Activated CD4-positive, alpha-beta memory T cell treated with anti-CD3 and anti-CD28 coated beads for 36 hours (primary cell): ENCODE data around the gene PRTN3. TPM values are rescaled to one million over a fixed set of nuclear protein-coding genes. Genes with fewer than 3 reads are reported as not detected.
A peak's percentile ranks its signal among the peaks of the same experiment; 100 is the strongest.

Experiments used
- CTCF ChIA-PET: fragments of 350-600 bp; sonication (Branson Sonifier 250); formaldehyde crosslinking; loops from one replicate; lab custom pipeline; 2021; ENCODE audit warnings: antibody characterized with exemption, inconsistent platforms; lab: Charles Lee
- POLR2A ChIA-PET: fragments of 350-600 bp; sonication (Branson Sonifier 250); formaldehyde crosslinking; loops from one replicate; lab custom pipeline; 2021; ENCODE audit warnings: antibody characterized with exemption; lab: Charles Lee
- DNase-seq: peaks from one replicate; pipeline ENCODE4 v3.0.0-alpha.2; 2020
- H3K27ac Mint-ChIP-seq: one replicate; pipeline ENCODE4 v1.8.0; 2021; ENCODE audit warnings: mixed read lengths
- H3K27me3 Mint-ChIP-seq: one replicate; pipeline ENCODE4 v1.8.0; 2021; ENCODE audit warnings: mixed read lengths
- H3K36me3 Mint-ChIP-seq: one replicate; pipeline ENCODE4 v1.8.0; 2021; ENCODE audit warnings: mixed read lengths
- H3K4me1 Mint-ChIP-seq: one replicate; pipeline ENCODE4 v1.8.0; 2021; ENCODE audit warnings: low read depth, mixed read lengths
- H3K4me3 Mint-ChIP-seq: one replicate; pipeline ENCODE4 v1.8.0; 2021; ENCODE audit warnings: mild to moderate bottlenecking, mixed read lengths
- H3K9me3 Mint-ChIP-seq: one replicate; pipeline ENCODE4 v1.8.0; 2021; ENCODE audit warnings: mixed read lengths
- intact Hi-C: fragments of 100-400 bp; cut with micrococcal nuclease; formaldehyde crosslinking; loops from one replicate; pipeline ENCODE4 v1.15.1; 2023
- total RNA-seq, 2 experiments: library from RNA; stranded (reverse); gene quantifications; one replicate each; pipeline ENCODE4 v1.2.3, GENCODE V29; 2021

Gene PRTN3
- total RNA-seq, result not detected

DNA sequence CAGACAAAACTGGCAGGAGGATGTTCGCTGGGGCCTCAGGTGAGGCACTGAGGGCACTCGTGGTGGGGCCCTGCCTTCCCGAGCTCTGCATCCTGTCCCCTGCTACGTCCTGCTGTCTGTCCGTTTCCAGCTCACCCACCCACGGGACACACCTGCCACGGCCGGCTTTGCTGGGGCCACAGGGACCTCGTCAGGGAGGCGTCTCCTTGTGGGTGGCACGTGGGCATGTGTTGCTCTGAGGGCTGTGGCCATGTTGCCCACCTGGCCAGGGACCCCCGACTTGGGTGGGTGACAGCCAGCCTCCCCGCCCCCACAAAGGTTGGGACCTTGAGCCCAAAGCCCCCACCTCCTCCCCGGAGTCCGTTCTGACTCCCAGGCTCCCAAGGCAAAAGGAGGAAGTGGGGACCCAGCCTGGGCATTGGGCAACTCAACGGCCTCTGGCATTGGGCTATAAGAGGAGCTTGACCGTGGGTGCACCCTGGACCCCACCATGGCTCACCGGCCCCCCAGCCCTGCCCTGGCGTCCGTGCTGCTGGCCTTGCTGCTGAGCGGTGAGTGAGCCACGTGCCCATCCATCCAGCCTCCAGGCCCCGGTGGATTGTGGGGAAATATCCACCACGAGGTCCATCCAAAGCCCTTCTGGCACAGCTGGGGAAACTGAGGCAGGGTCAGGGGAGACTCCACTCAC, at the start of gene PRTN3:
Gene PRTN3 (plus strand): TSS at position 481 of the 688 bp plus-strand sequence. CDS start 10 bp downstream, at position 491.
- POLR2A ChIA-PET, result no interaction called here
- peaks cover 22% of the 10 kb centered on the region for H3K27me3 Mint-ChIP-seq

DNA sequence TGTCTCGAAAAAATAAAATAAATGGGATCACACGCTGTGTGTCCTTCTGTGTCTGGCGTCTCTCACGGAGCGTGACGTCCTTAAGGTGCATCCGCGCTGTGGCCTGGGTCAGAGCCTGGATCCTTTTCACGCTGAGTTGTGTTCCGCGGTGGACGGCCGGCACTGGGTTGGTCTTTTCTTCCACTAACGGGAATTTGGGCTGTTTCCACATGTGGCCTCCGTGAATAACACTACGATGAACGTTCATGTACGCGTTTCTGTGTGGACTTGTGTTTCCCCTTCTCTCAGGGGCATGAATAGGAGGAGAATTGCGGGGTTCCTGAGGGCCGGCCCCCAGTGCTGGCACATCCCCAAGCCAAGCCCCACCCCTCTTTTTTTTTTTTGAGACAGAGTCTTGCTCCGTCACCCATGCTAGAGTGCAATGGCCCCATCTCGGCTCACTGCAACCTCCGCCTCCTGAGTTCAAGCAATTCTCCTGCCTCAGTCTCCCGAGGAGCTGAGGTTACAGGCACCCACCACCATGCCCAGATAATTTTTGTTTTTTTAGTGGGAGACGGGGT, 49.7 kb upstream of the PRTN3 start:
- Mint-ChIP-seq H3K9me3 (no peaks in the 10 kb centered on the region), H3K4me3 (no peak overlapping the region), H3K36me3 (no peaks in the 10 kb centered on the region), H3K4me1 (no peaks in the 10 kb centered on the region), H3K27ac (no peak overlapping the region), H3K27me3 (no peaks in the 10 kb centered on the region)
- DNase-seq, result no peak
- intact Hi-C loops, result no loop called here
- ChIA-PET CTCF (interaction anchor here (1.7 kb wide), 1 partner anchor 22 kb away, joined by 4 read pairs; no protein-coding TSS in a partner anchor), POLR2A (no interaction called here)

More for the DNA sequence above, at the start of gene PRTN3:
- H3K27ac Mint-ChIP-seq, result peak within 1 kb of the TSS; percentile 2
- H3K4me1 Mint-ChIP-seq, result peaks cover 6% of the 10 kb centered on the region
- H3K4me3 Mint-ChIP-seq, result no peak within 1 kb of the TSS
- DNase-seq, result no peak
- CTCF ChIA-PET, result no interaction called here
- peaks cover 3% of the 10 kb centered on the region for H3K9me3 Mint-ChIP-seq
- intact Hi-C loops, result no loop called here
- no peaks in the 10 kb centered on the region for H3K36me3 Mint-ChIP-seq

- Mint-ChIP-seq H3K27ac (no peak overlapping the region), H3K4me1 (no peaks in the 10 kb centered on the region), H3K36me3 (no peaks in the 10 kb centered on the region), H3K9me3 (no peaks in the 10 kb centered on the region), H3K27me3 (no peaks in the 10 kb centered on the region), H3K4me3 (no peak overlapping the region)
- intact Hi-C loops, result no loop called here
- ChIA-PET CTCF (interaction anchor here (1.7 kb wide), 1 partner anchor 22 kb away, joined by 4 read pairs; no protein-coding TSS in a partner anchor), POLR2A (no interaction called here)
- DNase-seq, result no peak
These were observed 49.1 kb upstream of the PRTN3 start for GRCh38 chr19:791567-792305.

- DNase-seq, result no peak
- no peaks in the 10 kb centered on the region for H3K9me3 Mint-ChIP-seq
- H3K36me3 Mint-ChIP-seq, result no peaks in the 10 kb centered on the region
- H3K27ac Mint-ChIP-seq, result no peak overlapping the region
- no peaks in the 10 kb centered on the region for H3K4me1 Mint-ChIP-seq
- H3K4me3 Mint-ChIP-seq, result no peak overlapping the region
- ChIA-PET CTCF (no interaction called here), POLR2A (no interaction called here)
- intact Hi-C loops, result no loop called here
- H3K27me3 Mint-ChIP-seq, result no peaks in the 10 kb centered on the region
These were observed 48.4 kb upstream of the PRTN3 start for GRCh38 chr19:792306-792885.

GRCh38 chr19:793806-794205, 47.0 kb upstream of the PRTN3 start:
- ChIA-PET CTCF (no interaction called here), POLR2A (no interaction called here)
- no peak overlapping the region for H3K4me3 Mint-ChIP-seq
- H3K27ac Mint-ChIP-seq, result no peak overlapping the region
- peaks cover 5% of the 10 kb centered on the region for H3K36me3 Mint-ChIP-seq
- DNase-seq, result no peak
- no peaks in the 10 kb centered on the region for H3K9me3 Mint-ChIP-seq
- intact Hi-C loops, result no loop called here
- H3K27me3 Mint-ChIP-seq, result no peaks in the 10 kb centered on the region
- no peaks in the 10 kb centered on the region for H3K4me1 Mint-ChIP-seq

DNA sequence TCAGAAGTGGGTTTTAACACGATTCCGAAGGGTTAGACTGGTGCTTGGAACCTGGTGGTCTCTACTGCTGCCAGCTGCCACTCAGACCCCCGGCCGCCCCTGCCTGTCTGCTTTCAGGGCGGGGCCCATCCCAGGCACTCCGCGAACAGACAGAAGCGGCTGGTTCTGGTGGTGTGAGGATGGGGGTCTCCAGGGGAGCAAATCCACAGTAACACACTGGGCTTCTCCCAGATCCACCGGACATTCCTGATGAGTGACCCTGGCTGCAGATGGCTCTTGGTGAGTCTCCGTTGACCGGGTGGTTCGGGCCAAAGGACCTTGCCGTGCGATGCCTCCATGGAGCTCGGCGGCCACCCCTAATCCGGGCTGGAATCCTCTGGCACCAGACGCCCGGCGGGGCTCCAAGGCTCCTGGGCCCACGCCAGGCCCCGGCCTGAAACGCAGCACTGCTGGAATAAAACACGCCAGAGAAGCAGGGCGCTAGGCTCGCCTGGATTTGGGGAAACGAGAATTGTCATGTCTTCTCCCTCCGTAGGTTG, 45.7 kb upstream of the PRTN3 start:
- peaks cover 18% of the 10 kb centered on the region for H3K36me3 Mint-ChIP-seq
- H3K4me1 Mint-ChIP-seq, result peaks cover 6% of the 10 kb centered on the region
- CTCF ChIA-PET, result no interaction called here
- POLR2A ChIA-PET, result no interaction called here
- intact Hi-C loops, result loop anchor here (5.0 kb wide), 1 partner anchor 112 kb away; no protein-coding TSS in a partner anchor
- H3K9me3 Mint-ChIP-seq, result no peaks in the 10 kb centered on the region
- no peak for DNase-seq
- no peaks in the 10 kb centered on the region for H3K27me3 Mint-ChIP-seq
- no peak overlapping the region for H3K4me3 Mint-ChIP-seq
- no peak overlapping the region for H3K27ac Mint-ChIP-seq

DNA sequence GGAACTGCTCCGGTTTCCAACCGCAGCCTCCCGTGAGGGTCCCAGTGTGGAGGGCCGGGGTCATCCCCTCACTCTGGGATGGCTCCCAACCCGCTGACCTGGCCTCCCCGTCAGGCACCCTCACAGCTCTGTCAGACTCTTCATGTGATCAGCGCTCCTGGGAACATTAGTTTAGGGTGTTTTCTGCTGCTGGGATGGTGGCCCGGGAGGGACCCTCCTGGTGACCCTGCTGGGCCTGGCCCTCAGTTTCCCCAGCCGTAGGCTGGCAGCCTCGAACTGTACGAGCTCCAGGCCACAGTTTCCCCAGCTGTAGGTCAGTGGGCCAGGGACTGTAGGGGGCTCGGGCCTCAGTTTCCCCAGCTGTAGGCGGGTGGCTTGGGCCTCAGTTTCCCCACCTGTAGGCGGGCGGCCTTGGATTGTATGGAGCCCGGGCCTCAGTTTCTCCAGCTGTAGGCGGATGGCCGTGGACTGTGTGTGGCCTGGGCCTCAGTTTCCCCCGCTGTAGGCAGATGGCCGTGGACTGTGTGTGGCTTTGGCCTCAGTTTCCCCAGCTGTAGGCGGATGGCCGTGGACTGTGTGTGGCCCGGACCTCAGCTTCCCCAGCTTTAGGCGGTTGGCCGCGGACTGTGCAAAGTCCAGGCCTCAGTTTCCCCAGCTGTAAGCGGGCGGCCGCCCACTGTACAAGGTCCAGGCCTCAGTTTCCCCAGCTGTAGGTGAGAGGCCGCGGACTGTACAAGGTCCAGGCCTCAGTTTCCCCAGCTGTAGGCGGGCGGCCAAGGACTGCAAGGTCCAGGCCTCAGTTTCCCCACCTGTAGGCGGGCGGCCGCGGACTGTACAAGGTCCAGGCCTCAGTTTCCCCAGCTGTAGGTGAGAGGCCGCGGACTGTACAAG, 44.9 kb upstream of the PRTN3 start:
- peaks cover 24% of the 10 kb centered on the region for H3K36me3 Mint-ChIP-seq
- H3K4me1 Mint-ChIP-seq, result peaks cover 12% of the 10 kb centered on the region
- no peaks in the 10 kb centered on the region for H3K9me3 Mint-ChIP-seq
- no peak overlapping the region for H3K27ac Mint-ChIP-seq
- POLR2A ChIA-PET, result interaction anchor here (1.1 to 1.6 kb wide), 2 partner anchors 133 to 136 kb away, joined by 5 to 6 read pairs; partner anchors contain the start of gene RNF126
- no peaks in the 10 kb centered on the region for H3K27me3 Mint-ChIP-seq
- DNase-seq, result no peak
- CTCF ChIA-PET, result interaction anchor here (1.4 kb wide), 1 partner anchor 484 kb away, joined by 3 read pairs; no protein-coding TSS in a partner anchor
- intact Hi-C loops, result loop anchor here (2.0 to 5.0 kb wide), 5 partner anchors 67 to 453 kb away; partner anchors contain the start of genes MIDN and POLRMT
- H3K4me3 Mint-ChIP-seq, result peak overlapping the region; percentile 93

- Mint-ChIP-seq H3K36me3 (peaks cover 30% of the 10 kb centered on the region), H3K4me1 (peaks cover 22% of the 10 kb centered on the region), H3K27me3 (no peaks in the 10 kb centered on the region), H3K9me3 (no peaks in the 10 kb centered on the region), H3K27ac (peak within 1 kb of the TSS; percentile 90), H3K4me3 (peak within 1 kb of the TSS; percentile 93)
- intact Hi-C loops, result loop anchor here (1.0 to 5.0 kb wide), 10 partner anchors 66 to 452 kb away; partner anchors contain the start of genes BSG, MED16, MIDN and POLRMT
- peak; percentile 100 for DNase-seq
- CTCF ChIA-PET, result interaction anchor here (1.0 to 1.4 kb wide), 2 partner anchors 63 to 483 kb away, joined by 3 read pairs; no protein-coding TSS in a partner anchor
- POLR2A ChIA-PET, result interaction anchor here (1.1 to 1.6 kb wide), 2 partner anchors 134 to 137 kb away, joined by 5 to 6 read pairs; partner anchors contain the start of gene RNF126
These were observed 43.9 kb upstream of the PRTN3 start, which contains the start of gene PTBP1 for GRCh38 chr19:796692-797527. Gene PTBP1 (plus strand): TSS chr19:797452. CDS start chr19:797498, 46 bp downstream.

DNA sequence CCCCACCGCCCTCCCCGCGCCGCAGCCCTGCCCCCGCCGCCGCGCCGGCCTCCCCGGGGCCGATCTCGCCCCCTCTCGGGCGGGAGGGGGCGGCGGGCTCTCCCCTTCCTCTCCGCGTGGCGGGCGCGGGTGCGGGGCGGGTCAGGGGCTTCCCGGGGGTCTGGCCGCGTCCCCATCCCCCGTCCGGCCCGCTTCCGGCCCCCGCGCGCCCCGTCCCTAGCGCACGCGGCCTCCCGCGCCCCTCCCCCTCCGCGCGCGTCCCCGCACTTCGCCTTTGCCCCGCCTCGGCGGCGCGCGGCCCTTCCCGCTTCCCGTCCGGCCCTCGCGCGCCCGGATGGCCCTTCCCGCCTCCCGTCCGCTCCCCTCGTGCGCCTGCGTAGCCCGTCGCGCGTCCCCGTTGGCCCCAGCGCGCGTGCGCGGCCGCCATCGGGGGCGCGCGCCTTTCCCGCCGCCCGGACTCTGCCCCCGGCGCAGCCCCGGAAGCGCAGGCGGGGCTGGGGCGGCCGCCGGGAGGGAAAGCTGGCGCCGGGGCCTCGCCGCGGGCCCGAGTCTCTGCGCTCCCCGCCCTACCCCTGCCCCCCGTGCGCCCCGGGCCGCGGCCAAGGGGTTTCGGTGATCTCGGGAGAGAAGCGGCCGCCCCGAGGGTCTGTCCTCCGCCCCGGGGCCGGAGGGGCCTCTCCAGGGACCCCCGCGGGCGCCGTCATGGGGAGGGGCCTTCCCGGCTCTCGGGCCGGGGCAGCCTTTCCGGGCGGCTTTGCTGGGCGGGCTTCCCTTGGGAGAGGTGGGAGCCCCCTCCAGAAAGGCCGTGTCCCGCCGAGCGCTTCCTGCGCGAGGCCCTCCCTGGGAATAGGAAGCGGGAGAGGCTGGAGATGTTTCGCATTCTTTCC, 43.0 kb upstream of the PRTN3 start:
- Mint-ChIP-seq H3K27me3 (no peaks in the 10 kb centered on the region), H3K4me3 (peak overlapping the region; percentile 86), H3K4me1 (peaks cover 30% of the 10 kb centered on the region), H3K27ac (peak overlapping the region; percentile 90), H3K36me3 (peaks cover 33% of the 10 kb centered on the region), H3K9me3 (no peaks in the 10 kb centered on the region)
- peak; percentile 92 for DNase-seq
- POLR2A ChIA-PET, result interaction anchor here (1.5 to 1.8 kb wide), 3 partner anchors 11 to 134 kb away, joined by 4 to 8 read pairs (median 6); partner anchors contain the start of gene RNF126
- CTCF ChIA-PET, result interaction anchor here (1.0 to 1.4 kb wide), 3 partner anchors 64 to 482 kb away, joined by 3 read pairs; no protein-coding TSS in a partner anchor
- intact Hi-C loops, result loop anchor here (1.0 to 5.0 kb wide), 10 partner anchors 65 to 451 kb away; partner anchors contain the start of genes BSG, MED16, MIDN and POLRMT
